ENCODE data around the gene ZBTB20. TPM values are rescaled to one million over a fixed set of nuclear protein-coding genes. Genes with fewer than 3 reads are reported as not detected.

The ZBTB20 gene
- total and polyA plus RNA-seq, 2 of the 4 experiments (the other 2 are of a cell fraction): 0.75 to 14.7 TPM

GRCh38 chr3:114351822-114352145 is 795.3 kb downstream of the ZBTB20 start:
- in situ Hi-C loops (cut with MboI; ENCODE audit: low sequenced_read_pairs): loop anchor here (25.0 kb wide), 1 partner anchor 1461 kb away; no protein-coding TSS in a partner anchor
- Histone ChIP-seq H2AFZ (replicated peaks; ENCODE audit: low read length, poor library complexity) (no peak overlapping the region), H3K36me3 (ENCODE audit: control insufficient read depth, insufficient read depth, low read length) (peaks cover 21% of the 10 kb centered on the region), H3K4me2 (ENCODE audit: low read depth, low read length) (no peak overlapping the region), H3K4me3 (ENCODE audit: insufficient read depth, low read depth, low read length) (no peak overlapping the region), H3K27me3 (ENCODE audit: control insufficient read depth, insufficient read depth, low read length) (no peaks in the 10 kb centered on the region), H3K9me1 (ENCODE audit: insufficient read depth, low read length) (peaks cover 8% of the 10 kb centered on the region; the same call in 1 of the 2 replicates), H4K8ac (ENCODE audit: low read depth in 2 of 2, low read length in 2 of 2) (no peak overlapping the region), H2AK9ac (replicated peaks; ENCODE audit: low read depth, low read length, poor library complexity) (no peak overlapping the region), H3K9ac (ENCODE audit: low read depth, low read length) (no peak overlapping the region), H2BK5ac (ENCODE audit: low read depth, low read length, poor library complexity, severe bottlenecking) (no peak overlapping the region), H4K91ac (ENCODE audit: insufficient read depth, low read depth, low read length) (no peak overlapping the region), H3K4ac (ENCODE audit: low read depth, low read length) (no peak overlapping the region), H3K4me1 (ENCODE audit: control insufficient read depth, insufficient read depth, low read length) (no peaks in the 10 kb centered on the region), H3K27ac (ENCODE audit: insufficient read depth, low read length) (no peak overlapping the region), H3K18ac (ENCODE audit: low read depth, low read length) (no peak overlapping the region), H2BK15ac (ENCODE audit: low read depth, low read length) (no peak overlapping the region), H3K14ac (replicated peaks; ENCODE audit: low read depth, low read length) (no peak overlapping the region), H2AK5ac (ENCODE audit: low read depth, low read length) (no peak overlapping the region), H3K23ac (ENCODE audit: low read depth, low read length) (no peak overlapping the region), H2BK120ac (ENCODE audit: low read depth, low read length) (no peak overlapping the region), H3K9me3 (ENCODE audit: control insufficient read depth, insufficient read depth, low read length) (no peaks in the 10 kb centered on the region; the same call in 1 of the 2 replicates), H3K79me1 (ENCODE audit: low read depth in 1 of 2, low read length in 2 of 2) (peaks cover 0 to 4% of the 10 kb centered on the region in 2 experiments; a peak in 2 of 4 replicates), H4K20me1 (ENCODE audit: insufficient read depth, low read length) (no peaks in the 10 kb centered on the region), H2BK20ac (ENCODE audit: low read depth, low read length) (no peak overlapping the region), H4K5ac (ENCODE audit: low read depth, low read length) (no peak overlapping the region), H3K56ac (ENCODE audit: extremely low read depth, insufficient read depth, low read length) (no peak overlapping the region)
- intact Hi-C loops (cut with micrococcal nuclease): no loop called here
- dilution Hi-C loops (cut with HindIII; ENCODE audit: low sequenced_read_pairs, unreplicated experiment): no loop called here
- POLR2A ChIA-PET (ENCODE audit: unreplicated experiment): no interaction called here
- BruUV-seq (replicated peaks): no TSS peak
- ATAC-seq (ENCODE audit: low read depth) (no peak), DNase-seq (no peak)
- 100% methylated on average over 3 of the region's 9 CpGs; no CpG with 5 or more reads in 1 of the 2 experiments for WGBS, 2 experiments (ENCODE audit: extremely low coverage in 2 of 2, insufficient read length in 1 of 2)
- TF ChIP-seq, protein P1, sequence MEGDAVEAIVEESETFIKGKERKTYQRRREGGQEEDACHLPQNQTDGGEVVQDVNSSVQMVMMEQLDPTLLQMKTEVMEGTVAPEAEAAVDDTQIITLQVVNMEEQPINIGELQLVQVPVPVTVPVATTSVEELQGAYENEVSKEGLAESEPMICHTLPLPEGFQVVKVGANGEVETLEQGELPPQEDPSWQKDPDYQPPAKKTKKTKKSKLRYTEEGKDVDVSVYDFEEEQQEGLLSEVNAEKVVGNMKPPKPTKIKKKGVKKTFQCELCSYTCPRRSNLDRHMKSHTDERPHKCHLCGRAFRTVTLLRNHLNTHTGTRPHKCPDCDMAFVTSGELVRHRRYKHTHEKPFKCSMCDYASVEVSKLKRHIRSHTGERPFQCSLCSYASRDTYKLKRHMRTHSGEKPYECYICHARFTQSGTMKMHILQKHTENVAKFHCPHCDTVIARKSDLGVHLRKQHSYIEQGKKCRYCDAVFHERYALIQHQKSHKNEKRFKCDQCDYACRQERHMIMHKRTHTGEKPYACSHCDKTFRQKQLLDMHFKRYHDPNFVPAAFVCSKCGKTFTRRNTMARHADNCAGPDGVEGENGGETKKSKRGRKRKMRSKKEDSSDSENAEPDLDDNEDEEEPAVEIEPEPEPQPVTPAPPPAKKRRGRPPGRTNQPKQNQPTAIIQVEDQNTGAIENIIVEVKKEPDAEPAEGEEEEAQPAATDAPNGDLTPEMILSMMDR (conservative IDR thresholded peaks at IDR 0.05; ENCODE audit: low read depth, low read length): no peak
- no peak for TF ChIP-seq RCOR1 (IDR thresholded peaks at IDR 0.05; ENCODE audit: insufficient replicate concordance, low read length)
- TF ChIP-seq POLR2A (IDR thresholded peaks at IDR 0.05; ENCODE audit: low read depth, low read length): no peak
- CTCF ChIA-PET: no interaction called here

Measured in IMR-90 (cell line).